VCaP (cell line): Measurements from ENCODE around the gene CDH15.

Source experiments
- H3K27ac ChIP-seq: fragments of 450-650 bp; 2 replicates; pipeline ENCODE4 v1.5.1; 2017
- TF ChIP-seq, protein P1 (sequence below): fragments of 450-650 bp; conservative IDR thresholded peaks from 2 replicates; pipeline ENCODE4 v1.5.1; 2017; ENCODE audit warnings: mild to moderate bottlenecking, moderate library complexity

Gene CDH15

DNA sequence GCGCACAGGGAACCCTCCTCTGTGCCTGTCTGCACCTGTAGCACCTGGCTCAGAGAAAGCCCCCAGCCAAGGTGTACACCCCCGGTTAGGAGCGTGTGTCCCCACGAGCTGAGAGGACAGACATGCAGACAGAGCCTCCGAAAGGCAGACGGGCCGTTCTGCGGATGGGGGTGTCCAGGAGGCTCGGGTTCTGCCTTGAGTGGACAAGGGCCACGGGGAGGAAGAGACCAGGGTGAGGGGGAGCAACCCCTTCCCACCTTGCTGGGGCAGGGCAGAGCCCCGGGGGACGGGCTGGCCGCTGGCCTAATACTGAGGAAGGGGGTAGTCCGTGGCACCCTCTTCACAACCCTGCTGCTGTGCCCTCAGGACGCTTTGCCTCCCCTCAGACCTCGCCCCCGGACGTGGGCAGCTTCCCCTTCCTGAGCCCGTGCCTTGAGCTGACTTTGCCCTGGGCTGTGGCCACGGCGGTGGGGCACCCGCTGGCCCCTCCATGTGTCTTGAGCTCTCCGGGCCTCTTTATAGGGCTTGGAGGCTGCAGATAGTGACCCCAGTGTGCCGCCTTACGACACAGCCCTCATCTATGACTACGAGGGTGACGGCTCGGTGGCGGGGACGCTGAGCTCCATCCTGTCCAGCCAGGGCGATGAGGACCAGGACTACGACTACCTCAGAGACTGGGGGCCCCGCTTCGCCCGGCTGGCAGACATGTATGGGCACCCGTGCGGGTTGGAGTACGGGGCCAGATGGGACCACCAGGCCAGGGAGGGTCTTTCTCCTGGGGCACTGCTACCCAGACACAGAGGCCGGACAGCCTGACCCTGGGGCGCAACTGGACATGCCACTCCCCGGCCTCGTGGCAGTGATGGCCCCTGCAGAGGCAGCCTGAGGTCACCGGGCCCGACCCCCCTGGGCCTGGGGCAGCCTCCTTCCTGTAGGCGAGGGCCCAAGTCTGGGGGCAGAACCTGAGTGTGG lies 23.1 kb downstream of the CDH15 start:
- no peak overlapping the region for H3K27ac ChIP-seq
- TF ChIP-seq, protein P1, sequence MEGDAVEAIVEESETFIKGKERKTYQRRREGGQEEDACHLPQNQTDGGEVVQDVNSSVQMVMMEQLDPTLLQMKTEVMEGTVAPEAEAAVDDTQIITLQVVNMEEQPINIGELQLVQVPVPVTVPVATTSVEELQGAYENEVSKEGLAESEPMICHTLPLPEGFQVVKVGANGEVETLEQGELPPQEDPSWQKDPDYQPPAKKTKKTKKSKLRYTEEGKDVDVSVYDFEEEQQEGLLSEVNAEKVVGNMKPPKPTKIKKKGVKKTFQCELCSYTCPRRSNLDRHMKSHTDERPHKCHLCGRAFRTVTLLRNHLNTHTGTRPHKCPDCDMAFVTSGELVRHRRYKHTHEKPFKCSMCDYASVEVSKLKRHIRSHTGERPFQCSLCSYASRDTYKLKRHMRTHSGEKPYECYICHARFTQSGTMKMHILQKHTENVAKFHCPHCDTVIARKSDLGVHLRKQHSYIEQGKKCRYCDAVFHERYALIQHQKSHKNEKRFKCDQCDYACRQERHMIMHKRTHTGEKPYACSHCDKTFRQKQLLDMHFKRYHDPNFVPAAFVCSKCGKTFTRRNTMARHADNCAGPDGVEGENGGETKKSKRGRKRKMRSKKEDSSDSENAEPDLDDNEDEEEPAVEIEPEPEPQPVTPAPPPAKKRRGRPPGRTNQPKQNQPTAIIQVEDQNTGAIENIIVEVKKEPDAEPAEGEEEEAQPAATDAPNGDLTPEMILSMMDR, result no peak

DNA sequence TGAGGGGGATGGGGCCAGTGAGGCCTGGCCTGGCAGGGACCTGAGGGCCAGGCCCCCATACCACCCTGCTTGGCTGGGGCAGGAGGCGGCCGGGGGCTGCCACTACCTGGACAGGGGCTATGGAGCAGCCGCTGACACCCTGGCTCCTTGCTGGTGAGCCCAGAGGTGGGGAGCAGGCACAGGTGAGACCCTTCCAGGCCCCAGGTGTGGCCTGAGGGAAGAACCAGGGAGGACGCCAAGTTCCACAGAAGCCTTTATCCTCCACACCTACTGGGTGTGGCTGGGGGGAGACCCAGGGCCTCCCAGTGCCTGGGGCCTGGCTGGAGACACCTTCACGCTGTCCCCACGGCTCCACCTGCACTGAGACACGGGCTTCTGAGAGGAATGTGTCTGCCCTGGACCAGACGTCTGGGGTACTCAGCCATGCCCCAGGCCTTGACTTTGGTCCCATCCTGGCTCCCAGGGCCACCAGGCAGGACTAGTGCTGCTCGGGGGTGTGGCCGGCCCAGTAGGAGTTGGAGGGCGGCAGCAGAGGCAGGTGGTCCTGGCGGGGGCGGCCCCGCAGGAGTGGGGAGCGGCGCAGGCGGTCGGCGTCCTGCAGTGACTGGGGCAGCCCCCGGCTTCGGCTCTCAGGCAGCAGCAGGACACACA lies 24.1 kb downstream of the CDH15 start:
- no peak overlapping the region for H3K27ac ChIP-seq
- TF ChIP-seq, protein P1, result no peak

DNA sequence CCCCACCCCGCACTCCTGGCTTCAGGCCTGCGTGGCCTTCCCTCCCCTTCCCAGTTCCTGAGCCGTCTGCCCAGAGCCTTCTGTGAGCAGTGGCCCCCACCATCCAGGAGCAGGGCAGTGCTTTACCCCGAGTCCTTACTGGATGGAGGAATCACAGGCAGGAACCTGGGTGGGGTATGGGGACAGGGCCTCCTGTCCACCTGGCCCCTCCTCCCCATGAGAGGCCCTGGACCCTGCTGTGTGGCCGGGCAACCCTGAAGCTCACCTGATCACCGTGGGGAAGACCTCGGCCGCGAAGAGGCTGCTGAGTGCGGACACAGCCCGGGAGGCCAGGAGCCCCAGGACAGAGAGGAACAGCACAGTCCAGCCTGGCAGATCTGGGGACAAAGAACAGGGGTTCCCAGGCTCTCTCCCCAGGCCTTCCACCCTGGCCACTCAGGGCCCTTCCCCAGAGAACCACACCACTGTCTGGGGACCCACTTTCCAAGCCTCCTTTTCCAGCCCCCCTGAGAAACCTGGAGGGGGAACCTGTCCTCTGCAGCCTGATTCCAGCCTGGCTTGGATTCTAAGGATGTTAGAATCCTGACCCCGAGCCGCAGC lies 25.6 kb downstream of the CDH15 start:
- TF ChIP-seq, protein P1, result no peak
- H3K27ac ChIP-seq, result no peak overlapping the region

DNA sequence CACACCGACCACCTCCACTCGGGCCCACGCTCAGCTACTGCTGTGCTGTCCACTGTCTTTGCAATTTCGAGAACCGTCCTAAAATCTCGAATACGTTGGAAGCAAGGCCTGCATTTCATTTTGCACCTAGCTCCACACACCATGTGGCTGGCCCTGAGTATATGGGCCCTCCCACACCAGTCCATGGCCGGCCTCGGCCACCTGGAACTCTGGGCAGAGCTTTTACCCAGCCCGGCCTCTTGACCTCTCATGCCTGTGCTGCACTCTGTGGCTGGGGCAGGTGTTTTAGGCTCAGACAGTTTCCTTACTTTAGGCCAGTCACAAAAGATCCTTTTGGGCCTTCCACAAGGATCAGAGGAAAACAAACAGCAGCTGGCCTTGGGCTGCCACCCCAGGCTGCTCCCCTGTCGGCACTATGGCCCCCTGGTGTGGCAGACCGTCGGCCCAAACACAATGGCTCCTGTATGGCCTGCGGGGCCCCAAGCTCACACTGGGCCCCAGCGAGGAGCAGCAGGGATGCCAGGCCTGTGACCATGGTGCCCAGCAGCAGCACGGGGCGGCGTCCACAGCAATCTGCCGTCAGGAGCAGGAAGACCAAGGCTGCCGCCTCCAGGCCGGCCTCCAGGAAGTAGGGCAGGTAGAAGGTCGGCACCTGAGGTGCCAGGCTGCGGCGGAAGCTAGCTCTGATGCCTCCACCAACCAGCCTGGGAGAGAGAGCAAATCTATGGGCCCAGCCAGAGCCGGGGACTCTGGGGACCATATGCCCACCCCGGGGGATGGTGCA lies 26.3 kb downstream of the CDH15 start:
- TF ChIP-seq, protein P1, result no peak
- no peak overlapping the region for H3K27ac ChIP-seq

DNA sequence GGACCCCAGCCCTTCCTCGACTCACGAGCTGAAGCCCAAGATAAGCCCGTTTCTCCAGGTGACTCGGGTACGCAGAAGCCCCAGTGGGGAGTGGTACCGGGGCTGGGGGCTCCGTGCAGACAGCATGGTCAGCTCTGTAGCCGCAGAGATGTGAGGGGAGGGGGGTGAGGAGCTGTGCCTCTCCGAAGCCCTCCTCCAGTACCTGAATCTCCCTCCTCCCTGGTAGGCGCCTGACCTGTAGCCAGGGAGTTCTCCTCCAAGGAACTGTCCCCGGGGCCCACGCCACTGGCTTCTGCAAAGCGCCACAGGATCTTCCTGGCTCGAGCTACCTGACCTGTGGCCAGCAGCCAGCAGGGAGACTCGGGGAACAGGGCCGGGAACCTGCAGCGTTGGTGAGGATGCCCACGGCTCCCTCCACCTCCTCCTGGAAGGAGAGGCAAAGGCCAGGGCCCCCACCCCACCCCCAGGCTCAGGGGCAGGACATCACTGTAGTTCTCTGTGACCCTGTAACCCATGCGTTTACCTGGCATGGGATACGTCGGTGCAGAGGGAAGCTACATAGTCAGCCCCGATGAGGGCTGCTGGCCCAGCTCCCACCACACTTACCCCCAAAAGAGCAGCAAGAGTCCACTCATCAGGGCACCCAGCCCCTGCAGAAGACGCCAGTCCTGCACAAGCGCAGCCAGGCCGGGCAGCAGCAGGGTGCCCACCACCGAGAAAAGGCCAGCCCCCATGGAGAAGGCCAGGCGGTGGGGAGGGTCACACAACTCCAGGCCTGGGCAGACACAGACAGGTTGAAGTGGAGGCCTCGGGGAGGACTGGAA lies 27.1 kb downstream of the CDH15 start:
- no peak overlapping the region for H3K27ac ChIP-seq
- TF ChIP-seq, protein P1, result no peak

DNA sequence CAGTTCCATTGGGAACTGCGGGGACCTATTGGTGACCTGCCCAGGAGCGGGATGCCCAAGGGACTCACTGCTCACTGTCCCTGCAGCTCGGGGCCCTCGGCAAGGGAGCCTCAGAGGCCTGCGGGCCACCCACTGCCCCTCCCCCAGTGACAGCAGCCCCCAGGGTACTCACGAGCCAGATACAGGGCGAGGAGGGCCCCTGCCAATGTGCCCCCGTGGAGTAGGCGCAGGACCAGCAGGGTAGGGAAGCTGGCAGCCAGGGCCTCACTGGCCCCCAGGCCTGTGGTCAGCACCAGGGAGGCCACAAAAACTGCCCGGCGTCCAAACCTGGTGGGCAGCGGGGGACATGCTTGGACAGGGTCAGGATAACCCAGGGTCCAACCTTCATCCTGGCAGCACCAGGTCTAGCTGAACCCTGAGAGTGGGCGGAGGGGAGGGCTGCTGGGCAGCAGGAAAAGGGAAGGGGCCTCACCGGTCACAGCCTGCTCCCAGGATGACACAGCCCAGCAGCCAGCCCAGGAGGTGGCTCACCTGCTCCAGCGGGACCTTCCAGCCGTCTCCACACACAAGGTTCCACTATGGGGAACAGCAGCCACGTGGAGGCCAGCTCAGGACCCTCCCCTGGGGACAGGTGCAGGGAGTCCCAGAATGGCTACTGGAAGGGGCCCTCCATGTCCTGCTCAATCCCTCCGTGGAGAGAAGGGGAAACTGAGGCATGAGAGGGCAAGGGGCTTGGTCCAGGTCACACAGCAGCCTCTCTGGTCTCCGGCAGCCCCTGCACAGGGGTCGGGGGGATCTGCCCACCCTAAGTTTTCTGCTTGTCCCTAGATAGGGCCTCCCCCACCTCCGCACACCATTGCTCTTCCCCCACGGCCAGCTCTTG lies 27.9 kb downstream of the CDH15 start:
- TF ChIP-seq, protein P1, result no peak
- H3K27ac ChIP-seq, result no peak overlapping the region
